Spleen (tissue), 11 donors: ENCODE results near the gene EEF1G. TPM values are rescaled to one million over a fixed set of nuclear protein-coding genes. Genes with fewer than 3 reads are reported as not detected.

Source experiments
- DNase-seq: peaks from one replicate; pipeline ENCODE4 v3.0.0-alpha.2; 2020
- H3K27ac ChIP-seq, 8 donors: fragments of 200-600 bp; sonication (generic) in 7 of 8; 1 replicate in 4 of 8; 2 replicates in 4 of 8; pipeline versions ENCODE4 v1.5.0 to v1.8.0; 2016 to 2021; ENCODE audit warnings: inconsistent platforms in 4 of 8, mild to moderate bottlenecking in 4 of 8, moderate library complexity in 1 of 8
- H3K27me3 ChIP-seq, 7 donors: fragments of 200-600 bp; sonication (generic) in 6 of 7; replicated peaks in 1 of 7; 1 replicate in 4 of 7; 2 replicates in 3 of 7; pipeline versions ENCODE4 v1.5.0 to v1.8.0; 2016 to 2021; ENCODE audit warnings: inconsistent platforms in 3 of 7, mild to moderate bottlenecking in 1 of 7
- H3K36me3 ChIP-seq, 6 donors: fragments of 200-600 bp; sonication (generic) in 5 of 6; 1 replicate in 4 of 6; 2 replicates in 2 of 6; pipeline versions ENCODE4 v1.5.0 to v1.8.0; 2016 to 2021; ENCODE audit warnings: inconsistent platforms in 2 of 6
- H3K4me1 ChIP-seq, 6 donors: fragments of 200-600 bp; sonication (generic) in 5 of 6; 1 replicate in 3 of 6; 2 replicates in 3 of 6; pipeline versions ENCODE4 v1.5.0 to v1.8.0; 2016 to 2021; ENCODE audit warnings: inconsistent platforms in 3 of 6
- H3K4me3 ChIP-seq, 8 donors: fragments of 200-600 bp; sonication (generic) in 7 of 8; 1 replicate in 4 of 8; 2 replicates in 4 of 8; pipeline versions ENCODE4 v1.5.0 to v1.8.0; 2016 to 2021; ENCODE audit warnings: inconsistent platforms in 4 of 8, mild to moderate bottlenecking in 4 of 8, moderate library complexity in 2 of 8
- H3K9me3 ChIP-seq, 8 donors: fragments of 200-600 bp; sonication (generic) in 7 of 8; 1 replicate in 4 of 8; 2 replicates in 4 of 8; pipeline versions ENCODE4 v1.5.0 to v1.8.0; 2016 to 2021; ENCODE audit warnings: inconsistent platforms in 4 of 8
- CTCF ChIP-seq, 11 experiments: fragments of 200-600 bp in 7 of 11; fragments of 450-650 bp in 4 of 11; sonication (generic) in 4 of 11; IDR thresholded peaks in 8 of 11; conservative IDR thresholded peaks in 3 of 11; 1 replicate in 7 of 11; 2 replicates in 4 of 11; pipeline versions ENCODE4 v1.4.0 to v1.8.0; 2016 to 2021; ENCODE audit warnings: antibody characterized with exemption in 11 of 11, inconsistent platforms in 4 of 11, mild to moderate bottlenecking in 1 of 11
- POLR2A ChIP-seq, 3 donors: fragments of 450-650 bp; IDR thresholded peaks; one replicate each; pipeline ENCODE4 v1.5.1; 2017; ENCODE audit warnings: antibody characterized with exemption in 3 of 3, mild to moderate bottlenecking in 1 of 3
- POLR2AphosphoS5 ChIP-seq, 3 donors: sonication (generic); formaldehyde crosslinking; IDR thresholded peaks; one replicate each; pipeline ENCODE4 v1.5.1; 2017; ENCODE audit warnings: antibody characterized with exemption in 3 of 3
- WGBS, 5 donors: extraction: QIAGEN DNeasy Blood & Tissue Kit in 3 of 5; methylation state at CpG; one replicate each; pipeline versions ENCODE4 v1.1.5 to v1.1.7; 2013 to 2018; 5-methylcytosine and 5-hydroxymethylcytosine counted together
- intact Hi-C: fragments of 100-400 bp; cut with DNase I; formaldehyde crosslinking; loops from one replicate; pipeline ENCODE4 v1.15.0; 2023; ENCODE audit warnings: low total_unique reads
- polyA plus RNA-seq, 3 donors: library from polyadenylated mRNA; stranded (reverse); fragments of 200-250 nt; gene quantifications; one replicate each; pipeline ENCODE4 v1.2.1, GENCODE V29; 2013
- total RNA-seq, 7 donors: library from RNA; depleted of rRNA in 3 of 7; stranded (reverse); fragments of >200 nt in 3 of 7; fragmentation: NEBNext Ultra II Directional in 4 of 7; extraction: Animal tissue kit (Norgen Biotek cat#: 25700) in 4 of 7; gene quantifications; one replicate each; pipeline versions ENCODE4 v1.1.0 to v1.2.1, GENCODE V29; 2016 to 2021
- donor health status: healthy with polysubstance abuse.
- donor health status: DM: no; HTN: no; CAD: no; lungs with moderate emphysema.
- donor health status: DM: no; HTN: no; CAD: no.
- donor health status: Bipolar disorder and iron deficiency.
- donor health status: healthy.
- donor health status: DM: no; HTN: no; CAD: no.
- donor health status: DM: yes; HTN: yes; CAD: no.

Gene EEF1G
- total and polyA plus RNA-seq, 10 donors: 989 to 2,501 (median 1,368) TPM

- H3K4me3 ChIP-seq: peak overlapping the region; percentile 60 to 98 (median 79)
- WGBS, 5 donors: 0 to 1% (median 1%) methylated on average over 47 to 59 of the region's 59 CpGs
- peak overlapping the region; percentile 74 to 94 (median 90) for H3K27ac ChIP-seq
- no peaks in the 10 kb centered on the region for H3K36me3 ChIP-seq
- TF ChIP-seq POLR2AphosphoS5 (IDR thresholded peaks at IDR 0.05) (peak; percentile 65 to 83 (median 68)), POLR2A (IDR thresholded peaks at IDR 0.05) (no peak), CTCF (IDR thresholded peaks at IDR 0.05 in 8 of 11, conservative IDR thresholded peaks at IDR 0.05 in 3 of 11) (no peak)
- no peaks in the 10 kb centered on the region for H3K9me3 ChIP-seq
- H3K4me1 ChIP-seq: peaks cover 36 to 89% (median 74%) of the 10 kb centered on the region in 6 donors
- H3K27me3 ChIP-seq: peaks cover 0 to 38% (median 16%) of the 10 kb centered on the region in 7 donors
- intact Hi-C loops: no loop called here
- peak; percentile 87 for DNase-seq
Measured at GRCh38 chr11:62545437-62546243, 28.1 kb downstream of the EEF1G start.

DNA sequence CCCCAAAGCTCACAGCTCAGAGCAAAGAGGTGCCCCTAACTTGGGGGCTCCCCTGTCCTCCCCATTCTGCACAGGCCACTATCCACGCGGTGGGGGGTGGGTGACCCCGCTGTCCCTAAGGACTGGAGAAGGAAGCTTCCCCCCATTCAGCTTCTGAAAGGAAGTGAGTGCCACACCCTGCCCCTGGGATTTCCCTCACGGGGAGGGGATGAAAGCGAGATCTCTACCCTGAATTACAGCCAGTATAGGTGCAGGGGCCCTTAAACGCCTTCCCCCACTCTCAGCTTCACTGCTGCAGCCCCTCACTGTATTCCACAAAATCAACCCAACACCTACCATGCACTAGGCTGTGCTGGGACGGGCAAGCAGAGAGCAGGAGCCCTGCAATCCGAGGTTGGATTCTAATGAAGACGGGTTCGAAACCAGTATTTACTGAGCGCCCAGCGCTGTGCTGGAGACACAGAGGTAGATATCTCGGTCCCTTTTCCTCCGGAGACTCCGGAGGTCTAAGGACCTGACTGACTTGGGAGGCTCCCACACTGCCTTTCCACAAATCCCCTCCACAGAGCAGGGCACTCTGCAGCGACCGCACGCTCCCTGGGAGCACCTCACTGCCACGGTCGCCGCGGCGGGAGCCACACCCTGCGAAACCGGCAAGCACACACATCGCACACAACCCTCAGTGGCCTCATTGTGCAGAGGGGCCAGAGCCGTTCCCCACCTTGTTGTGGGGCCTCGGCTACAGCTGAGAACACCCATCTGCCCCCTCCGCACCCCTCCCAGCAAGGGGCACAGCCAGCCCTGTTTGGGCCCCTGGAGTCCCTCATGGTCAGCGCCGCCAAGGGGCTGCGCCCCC is 28.9 kb downstream of the EEF1G start:
- Histone ChIP-seq H3K36me3 (no peaks in the 10 kb centered on the region), H3K27me3 (peaks cover 0 to 38% (median 16%) of the 10 kb centered on the region in 7 donors), H3K4me1 (peaks cover 45 to 89% (median 80%) of the 10 kb centered on the region in 6 donors), H3K27ac (peak overlapping the region; percentile 74 to 94 (median 90)), H3K9me3 (no peaks in the 10 kb centered on the region), H3K4me3 (peak overlapping the region; percentile 60 to 98 (median 79))
- intact Hi-C loops: loop anchor here (5.0 kb wide), 1 partner anchor 123 kb away; no protein-coding TSS in a partner anchor
- 2 to 8% (median 5%) methylated on average over 23 to 32 of the region's 32 CpGs for WGBS, 5 donors
- no peak for DNase-seq
- TF ChIP-seq CTCF (IDR thresholded peaks at IDR 0.05 in 8 of 11, conservative IDR thresholded peaks at IDR 0.05 in 3 of 11): no peak
- no peak for TF ChIP-seq POLR2AphosphoS5 (IDR thresholded peaks at IDR 0.05)
- no peak for TF ChIP-seq POLR2A (IDR thresholded peaks at IDR 0.05)

DNA sequence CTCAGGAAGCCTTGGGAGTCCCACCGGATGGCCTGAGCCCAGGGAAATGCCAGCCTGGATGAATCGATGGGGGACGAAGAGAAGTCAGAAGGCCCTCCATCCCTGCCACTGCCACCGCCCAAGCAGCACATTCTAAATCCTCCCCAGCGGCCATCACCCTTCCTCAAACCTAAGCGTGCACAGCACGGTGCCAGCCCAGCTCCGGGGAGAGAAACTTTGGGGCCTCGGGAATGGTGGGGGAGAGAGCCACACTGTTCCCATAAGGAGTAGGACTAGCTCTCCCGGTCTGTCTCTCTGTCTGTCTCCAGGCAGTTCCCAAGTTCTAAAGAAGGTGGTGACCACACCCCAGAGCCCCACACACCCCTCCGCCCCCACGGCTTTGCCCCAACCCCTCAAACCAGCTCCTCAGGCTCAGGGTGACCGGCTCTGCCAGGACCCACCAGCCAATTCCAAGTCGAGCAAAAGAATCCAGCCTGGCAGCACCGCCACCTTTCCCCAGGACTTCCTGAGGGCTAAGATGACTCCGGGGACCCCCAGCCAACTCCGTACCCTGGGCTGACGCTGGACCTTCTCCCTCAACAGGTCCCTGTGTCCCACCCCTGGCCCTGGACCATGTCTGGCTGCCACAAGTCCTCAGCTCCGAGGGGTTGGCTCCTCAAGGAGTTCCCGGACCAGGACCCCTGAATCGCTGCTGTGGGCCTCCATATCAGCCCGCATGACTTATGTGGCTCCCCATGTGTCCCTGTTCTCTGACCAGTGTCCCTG is 29.8 kb downstream of the EEF1G start:
- intact Hi-C loops: loop anchor here (5.0 kb wide), 1 partner anchor 122 kb away; no protein-coding TSS in a partner anchor
- Histone ChIP-seq H3K27me3 (peaks cover 0 to 38% (median 16%) of the 10 kb centered on the region in 7 donors), H3K4me3 (peak overlapping the region; percentile 14 to 98 (median 78)), H3K27ac (peak overlapping the region; percentile 74 to 94 (median 90)), H3K36me3 (no peaks in the 10 kb centered on the region), H3K9me3 (no peaks in the 10 kb centered on the region), H3K4me1 (peaks cover 54 to 93% (median 89%) of the 10 kb centered on the region in 6 donors)
- TF ChIP-seq CTCF (IDR thresholded peaks at IDR 0.05 in 8 of 11, conservative IDR thresholded peaks at IDR 0.05 in 3 of 11) (no peak), POLR2AphosphoS5 (IDR thresholded peaks at IDR 0.05) (no peak), POLR2A (IDR thresholded peaks at IDR 0.05) (no peak)
- whole genome bisulfite sequencing, 5 donors: 64 to 73% (median 71%) methylated on average over 18 to 22 of the region's 22 CpGs
- DNase-seq: no peak
